Fibroblast of villous mesenchyme (primary cell): ENCODE results near the gene ZNF557. TPM values are rescaled to one million over a fixed set of nuclear protein-coding genes. Genes with fewer than 3 reads are reported as not detected.

Experiments used
- DNase-seq: peaks from one replicate; pipeline ENCODE4 v3.0.0-alpha.2; 2010; ENCODE audit warnings: low read depth
- H3K4me3 ChIP-seq: 2 replicates; pipeline ENCODE4 v1.5.1; 2011; ENCODE audit warnings: low read depth, mild to moderate bottlenecking, low read length
- total RNA-seq: library from RNA; depleted of rRNA; stranded (reverse); fragments of >200 nt; gene quantifications from 2 replicates; pipeline ENCODE4 v1.2.3, GENCODE V29; 2012
- TF ChIP-seq, protein P1 (sequence below): IDR thresholded peaks from 2 replicates; pipeline ENCODE4 v1.5.1; 2012; ENCODE audit warnings: low read depth, mild to moderate bottlenecking, low read length; ENCODE audit not compliant: insufficient read depth

The ZNF557 gene
- total RNA-seq, 1 donor = 15.5 TPM

DNA sequence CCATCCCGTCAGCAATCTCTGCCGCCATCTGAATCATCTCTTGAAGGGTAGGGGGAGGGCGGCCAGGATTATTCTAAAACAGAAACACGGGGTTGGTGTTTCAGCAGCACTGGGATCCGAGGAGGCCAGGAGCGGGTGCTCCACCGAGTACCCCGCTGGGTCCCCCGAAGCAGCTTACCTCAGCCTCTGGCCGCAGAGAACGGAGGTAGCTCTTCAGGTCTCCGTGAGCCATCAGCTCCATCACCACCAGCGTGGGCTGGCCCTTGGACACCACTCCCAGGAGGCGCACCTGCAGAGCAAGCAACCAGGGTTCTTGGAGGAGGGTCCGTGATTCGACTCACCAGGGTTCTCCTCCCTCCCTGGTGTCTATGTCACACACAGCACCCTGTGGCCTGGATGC is 53.2 kb downstream of the ZNF557 start:
- no peak overlapping the region for H3K4me3 ChIP-seq
- TF ChIP-seq, protein P1, sequence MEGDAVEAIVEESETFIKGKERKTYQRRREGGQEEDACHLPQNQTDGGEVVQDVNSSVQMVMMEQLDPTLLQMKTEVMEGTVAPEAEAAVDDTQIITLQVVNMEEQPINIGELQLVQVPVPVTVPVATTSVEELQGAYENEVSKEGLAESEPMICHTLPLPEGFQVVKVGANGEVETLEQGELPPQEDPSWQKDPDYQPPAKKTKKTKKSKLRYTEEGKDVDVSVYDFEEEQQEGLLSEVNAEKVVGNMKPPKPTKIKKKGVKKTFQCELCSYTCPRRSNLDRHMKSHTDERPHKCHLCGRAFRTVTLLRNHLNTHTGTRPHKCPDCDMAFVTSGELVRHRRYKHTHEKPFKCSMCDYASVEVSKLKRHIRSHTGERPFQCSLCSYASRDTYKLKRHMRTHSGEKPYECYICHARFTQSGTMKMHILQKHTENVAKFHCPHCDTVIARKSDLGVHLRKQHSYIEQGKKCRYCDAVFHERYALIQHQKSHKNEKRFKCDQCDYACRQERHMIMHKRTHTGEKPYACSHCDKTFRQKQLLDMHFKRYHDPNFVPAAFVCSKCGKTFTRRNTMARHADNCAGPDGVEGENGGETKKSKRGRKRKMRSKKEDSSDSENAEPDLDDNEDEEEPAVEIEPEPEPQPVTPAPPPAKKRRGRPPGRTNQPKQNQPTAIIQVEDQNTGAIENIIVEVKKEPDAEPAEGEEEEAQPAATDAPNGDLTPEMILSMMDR = no peak
- no peak for DNase-seq

- no peak for DNase-seq
- H3K4me3 ChIP-seq = no peak overlapping the region
- TF ChIP-seq, protein P1 = no peak
Observed at GRCh38 chr19:7124782-7125181, 55.3 kb downstream of the ZNF557 start.

DNA sequence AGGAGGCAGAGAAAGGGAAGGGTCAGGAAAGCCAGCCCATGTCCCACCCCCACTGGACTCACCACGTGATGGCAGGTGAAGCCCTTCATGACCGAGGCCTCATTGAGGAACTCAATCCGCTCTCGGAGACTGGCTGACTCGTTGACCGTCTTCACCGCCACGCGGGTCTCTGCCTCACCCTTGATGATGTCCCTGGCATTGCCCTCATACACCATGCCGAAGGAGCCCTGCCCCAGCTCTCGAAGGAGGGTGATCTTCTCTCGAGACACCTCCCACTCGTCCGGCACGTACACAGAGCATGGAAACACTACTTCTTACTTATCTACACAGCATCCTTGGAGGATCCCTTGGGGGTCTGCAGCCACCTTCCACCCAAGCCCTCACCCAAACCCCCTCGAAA is 55.7 kb downstream of the ZNF557 start:
- H3K4me3 ChIP-seq = no peak overlapping the region
- DNase-seq = no peak
- TF ChIP-seq, protein P1 = no peak

DNA sequence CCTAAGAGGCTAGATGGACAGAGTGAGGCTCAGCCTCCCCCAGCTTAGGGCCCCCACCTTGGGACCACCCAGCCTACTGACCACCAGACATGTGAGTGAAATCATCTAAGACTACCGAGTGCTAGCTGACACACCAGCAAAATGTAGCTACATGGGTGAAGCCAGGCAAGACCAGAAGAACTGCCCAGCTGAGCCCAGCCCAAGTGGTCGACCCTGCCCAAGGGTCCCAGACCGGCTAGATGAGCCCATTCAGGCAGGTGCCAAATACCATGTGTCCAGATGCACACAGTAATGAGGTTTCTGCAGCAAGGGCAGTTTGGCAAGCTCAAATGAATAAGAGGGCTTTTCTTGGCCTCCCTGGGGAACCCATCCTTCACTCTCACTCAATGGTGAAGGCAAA is 56.6 kb downstream of the ZNF557 start:
- H3K4me3 ChIP-seq = no peak overlapping the region
- no peak for DNase-seq
- TF ChIP-seq, protein P1 = no peak

GRCh38 chr19:7130043-7130442 is 60.5 kb downstream of the ZNF557 start:
- TF ChIP-seq, protein P1 = no peak
- DNase-seq = no peak

DNA sequence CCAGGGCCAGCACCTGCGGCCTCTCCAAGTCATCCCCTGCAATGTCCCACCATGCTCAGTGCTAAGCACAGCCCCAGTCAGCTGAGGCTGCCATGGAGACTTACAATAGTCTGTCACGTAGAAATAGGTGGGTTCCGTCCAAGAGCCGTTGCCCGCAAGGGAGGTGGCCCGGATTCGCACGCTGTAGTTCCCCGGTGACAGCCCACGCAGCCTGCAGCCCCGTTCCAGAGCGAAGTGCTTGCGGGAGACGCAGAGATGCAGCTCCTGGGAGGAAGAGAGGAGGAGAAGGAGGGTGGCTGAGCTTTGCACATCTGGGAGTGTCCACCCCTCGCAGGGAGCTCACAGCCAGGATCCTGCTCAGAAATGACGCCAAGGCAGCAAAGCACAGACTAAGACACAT is 62.6 kb downstream of the ZNF557 start:
- H3K4me3 ChIP-seq = no peak overlapping the region
- no peak for DNase-seq
- TF ChIP-seq, protein P1 = no peak

More at GRCh38 chr19:7130043-7130442, 60.5 kb downstream of the ZNF557 start:
- H3K4me3 ChIP-seq = no peak overlapping the region

DNA sequence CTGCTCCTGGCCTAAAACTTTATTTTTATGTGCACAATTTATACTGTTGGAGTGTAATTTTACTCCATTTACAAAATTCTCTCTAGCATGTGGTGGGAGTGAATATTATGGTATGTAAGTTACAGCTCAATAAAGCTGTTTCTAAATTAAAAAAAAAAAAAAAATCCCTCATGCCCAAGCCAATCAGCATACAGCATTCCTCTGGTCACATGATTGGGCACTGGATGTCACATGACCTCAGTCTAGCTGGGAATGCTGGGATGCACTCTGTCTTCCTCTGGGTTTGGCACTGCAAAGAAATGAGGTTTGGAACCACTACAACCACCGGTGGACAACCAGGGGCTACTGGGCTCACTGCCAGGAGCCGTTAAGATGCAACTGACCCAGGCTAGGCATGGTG is 67.6 kb downstream of the ZNF557 start:
- no peak overlapping the region for H3K4me3 ChIP-seq
- TF ChIP-seq, protein P1 = no peak
- no peak for DNase-seq

Other genes with a start within 250 kb of the ZNF557 start
- not detected in 2 replicates for gene ADGRE1, start 182.1 kb upstream of the ZNF557 start, total RNA-seq
- gene MBD3L2B, start 48.3 kb upstream of the ZNF557 start, total RNA-seq = not detected in 2 replicates
- not detected in 2 replicates for gene MBD3L5, start 39.1 kb upstream of the ZNF557 start, total RNA-seq
- gene MBD3L4, start 29.5 kb upstream of the ZNF557 start, total RNA-seq = not detected in 2 replicates
- not detected in 2 replicates for gene MBD3L2, start 20.4 kb upstream of the ZNF557 start, total RNA-seq
- gene MBD3L3, start 11.0 kb upstream of the ZNF557 start, total RNA-seq = not detected in 2 replicates
- gene INSR, start 224.7 kb downstream of the ZNF557 start, total RNA-seq = 3.0 and 10.3 TPM in 2 replicates